Stimulated activated CD4-positive, alpha-beta T cell treated with anti-CD3 and anti-CD28 coated beads, Interleukin-4, amount 100 ng/mL, for 1 hour (primary cell): Measurements from ENCODE around the gene OAT.

ENCODE experiments used
- DNase-seq: peaks from one replicate; pipeline ENCODE4 v3.0.0-alpha.2; 2020

OAT gene

DNA sequence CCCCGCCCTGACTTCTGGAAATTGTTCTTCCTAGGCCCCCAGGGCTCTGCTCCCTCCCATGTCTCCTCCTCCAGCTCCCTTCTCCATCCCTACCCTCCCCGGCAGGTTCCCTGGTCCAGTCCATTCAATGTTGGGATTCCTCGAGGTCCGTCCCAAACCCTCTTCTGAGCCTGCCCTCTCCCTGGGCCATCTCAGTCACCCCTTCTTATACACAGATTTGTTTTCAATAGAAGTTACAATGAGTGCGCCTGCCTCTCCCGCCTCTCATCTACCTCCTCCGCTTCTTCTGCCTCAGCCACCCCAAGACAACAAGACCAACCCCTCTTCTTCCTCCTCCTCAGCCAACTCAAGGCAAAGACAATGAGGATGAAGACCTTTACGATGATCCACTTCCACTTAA lies 67.9 kb downstream of the OAT start:
- DNase-seq, result no peak

DNA sequence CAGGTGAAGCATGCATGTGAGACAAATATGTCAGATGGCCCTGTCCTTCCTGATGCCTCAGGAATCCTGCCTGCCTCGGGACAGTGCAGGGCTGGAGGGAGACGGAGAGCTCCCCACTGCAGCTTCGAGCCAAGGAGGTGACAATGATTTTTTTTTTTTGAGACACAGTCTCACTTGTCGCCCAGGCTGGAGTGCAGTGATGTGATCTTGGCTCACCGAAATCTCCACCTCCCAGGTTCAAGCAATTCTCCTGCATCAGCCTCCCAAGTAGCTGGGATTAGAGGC lies 68.8 kb downstream of the OAT start:
- DNase-seq, result no peak

DNA sequence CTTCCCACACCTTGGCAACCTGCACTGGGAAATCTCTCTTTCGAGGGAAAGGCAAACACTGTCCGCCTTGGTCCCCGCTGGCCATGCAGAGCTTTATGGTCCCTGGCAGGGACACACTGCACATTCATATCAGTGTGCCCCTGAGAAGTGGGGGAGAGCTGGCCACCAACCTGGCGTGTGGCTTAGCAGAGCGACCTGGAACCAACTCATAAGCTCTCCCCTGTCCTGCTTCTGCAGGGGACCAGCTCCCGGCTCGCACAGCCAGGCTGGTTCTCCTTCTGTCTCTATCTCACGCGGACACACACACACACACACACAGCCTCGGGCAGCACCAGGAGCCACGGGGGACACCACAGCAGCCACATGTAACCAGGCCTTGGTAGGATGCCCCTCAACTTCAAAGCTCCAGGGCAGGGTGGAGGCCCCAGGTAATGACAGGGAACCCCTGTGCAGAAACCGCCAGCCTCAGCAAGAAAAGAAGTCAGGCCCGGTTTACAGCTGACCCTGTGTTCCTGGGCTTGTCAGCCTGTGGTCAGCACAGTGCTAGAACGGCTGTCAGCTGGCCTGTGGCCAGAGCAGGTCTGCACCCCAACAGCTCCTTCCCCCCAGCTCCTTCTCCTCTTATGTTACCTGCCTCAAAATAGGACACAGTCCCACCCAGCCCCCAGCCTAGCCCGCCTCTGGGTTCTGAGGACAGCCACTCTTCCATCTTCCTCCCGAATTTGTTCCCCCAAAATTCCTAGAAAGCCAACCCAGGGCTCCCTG lies 69.3 kb downstream of the OAT start:
- DNase-seq, result no peak

DNA sequence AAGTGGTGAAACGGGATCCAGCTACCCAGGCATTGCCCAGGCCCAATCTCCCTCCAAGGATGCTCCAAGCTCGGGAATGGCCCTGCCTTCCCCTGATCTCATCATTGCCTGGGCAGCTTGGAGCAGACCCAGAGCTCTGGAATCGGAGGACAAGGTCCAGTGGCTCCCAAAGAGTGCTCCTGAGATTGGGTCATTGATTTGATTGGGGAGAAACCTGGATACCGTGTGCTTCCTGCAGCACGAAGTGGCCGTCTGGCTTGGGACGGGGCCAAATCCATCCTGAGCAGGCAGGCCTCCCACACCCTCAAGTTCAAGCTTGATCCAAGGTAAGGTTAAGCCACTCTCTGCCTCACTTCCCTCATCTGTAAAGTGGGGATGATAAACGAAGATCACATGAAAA lies 69.9 kb downstream of the OAT start:
- DNase-seq, result no peak

DNA sequence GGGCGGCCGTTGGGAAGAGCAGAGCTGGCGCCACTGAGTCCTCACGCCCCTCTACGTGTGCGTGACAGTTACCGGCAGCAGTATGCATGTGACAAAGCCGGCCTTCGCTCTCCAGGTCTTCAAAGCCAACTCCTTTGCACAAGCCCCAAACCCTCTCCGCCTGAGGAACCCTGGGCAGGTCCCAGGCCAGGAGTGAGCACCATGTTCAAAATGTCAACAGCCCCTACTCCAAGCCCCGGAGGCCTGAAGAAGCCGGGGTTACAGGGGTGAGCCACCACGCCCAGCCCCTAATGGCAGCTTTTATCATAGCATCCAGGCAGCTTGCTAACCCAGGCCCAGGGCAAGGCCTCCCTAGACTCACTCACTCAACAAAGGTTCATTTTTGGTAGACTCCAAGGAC lies 70.8 kb downstream of the OAT start:
- no peak for DNase-seq
